ENCODE results near the gene SUMF1. TPM values are rescaled to one million over a fixed set of nuclear protein-coding genes. Genes with fewer than 3 reads are reported as not detected.

The SUMF1 gene
- total RNA-seq, 1 experiment from 2014 or later: 11.8 TPM

- no peak overlapping the region for H3K27ac Mint-ChIP-seq (ENCODE audit: low read depth, unreplicated experiment)
- no peaks in the 10 kb centered on the region for H3K9me3 Mint-ChIP-seq (ENCODE audit: unreplicated experiment)
- H3K36me3 Mint-ChIP-seq (ENCODE audit: insufficient read depth, unreplicated experiment): no peaks in the 10 kb centered on the region
- H3K4me1 Mint-ChIP-seq (ENCODE audit: insufficient read depth, unreplicated experiment): no peaks in the 10 kb centered on the region
- BruUV-seq (replicated peaks): no TSS peak
- no peak for DNase-seq (ENCODE audit: unreplicated experiment)
- TF ChIP-seq CTCF (IDR thresholded peaks at IDR 0.05; ENCODE audit: unreplicated experiment): no peak
- ChIA-PET POLR2A (no interaction called here), CTCF (no interaction called here)
- no peaks in the 10 kb centered on the region for H3K27me3 Mint-ChIP-seq (ENCODE audit: insufficient read depth, unreplicated experiment)
- H3K4me3 Mint-ChIP-seq (ENCODE audit: unreplicated experiment): no peak overlapping the region
- intact Hi-C loops (cut with micrococcal nuclease): no loop called here
Measured at GRCh38 chr3:4385201-4385600, 81.9 kb downstream of the SUMF1 start.

- H3K4me3 Mint-ChIP-seq (ENCODE audit: unreplicated experiment): no peak overlapping the region
- no peaks in the 10 kb centered on the region for H3K9me3 Mint-ChIP-seq (ENCODE audit: unreplicated experiment)
- H3K27ac Mint-ChIP-seq (ENCODE audit: low read depth, unreplicated experiment): no peak overlapping the region
- intact Hi-C loops (cut with micrococcal nuclease): no loop called here
- CTCF ChIA-PET: no interaction called here
- no peak for TF ChIP-seq CTCF (IDR thresholded peaks at IDR 0.05; ENCODE audit: unreplicated experiment)
- H3K36me3 Mint-ChIP-seq (ENCODE audit: insufficient read depth, unreplicated experiment): peaks cover 10% of the 10 kb centered on the region
- no peaks in the 10 kb centered on the region for H3K27me3 Mint-ChIP-seq (ENCODE audit: insufficient read depth, unreplicated experiment)
- no TSS peak for BruUV-seq (replicated peaks)
- H3K4me1 Mint-ChIP-seq (ENCODE audit: insufficient read depth, unreplicated experiment): no peaks in the 10 kb centered on the region
- POLR2A ChIA-PET: interaction anchor here (0.6 kb wide), 1 partner anchor 1228 kb away, joined by 3 read pairs; no protein-coding TSS in a partner anchor
- DNase-seq (ENCODE audit: unreplicated experiment): no peak
Measured at GRCh38 chr3:4380013-4380412, 87.1 kb downstream of the SUMF1 start.

GRCh38 chr3:4376499-4376898 lies 90.6 kb downstream of the SUMF1 start:
- Mint-ChIP-seq H3K4me1 (ENCODE audit: insufficient read depth, unreplicated experiment) (no peaks in the 10 kb centered on the region), H3K9me3 (ENCODE audit: unreplicated experiment) (peaks cover 8% of the 10 kb centered on the region), H3K36me3 (ENCODE audit: insufficient read depth, unreplicated experiment) (peaks cover 14% of the 10 kb centered on the region), H3K27me3 (ENCODE audit: insufficient read depth, unreplicated experiment) (no peaks in the 10 kb centered on the region), H3K4me3 (ENCODE audit: unreplicated experiment) (no peak overlapping the region), H3K27ac (ENCODE audit: low read depth, unreplicated experiment) (no peak overlapping the region)
- POLR2A ChIA-PET: no interaction called here
- no peak for TF ChIP-seq CTCF (IDR thresholded peaks at IDR 0.05; ENCODE audit: unreplicated experiment)
- intact Hi-C loops (cut with micrococcal nuclease): no loop called here
- BruUV-seq (replicated peaks): no TSS peak
- CTCF ChIA-PET: interaction anchor here (0.6 kb wide), 1 partner anchor 1126 kb away, joined by 4 read pairs; no protein-coding TSS in a partner anchor
- DNase-seq (ENCODE audit: unreplicated experiment): peak; percentile 4

GRCh38 chr3:4375911-4376310 lies 91.2 kb downstream of the SUMF1 start:
- no peak overlapping the region for H3K27ac Mint-ChIP-seq (ENCODE audit: low read depth, unreplicated experiment)
- no peaks in the 10 kb centered on the region for H3K4me1 Mint-ChIP-seq (ENCODE audit: insufficient read depth, unreplicated experiment)
- H3K9me3 Mint-ChIP-seq (ENCODE audit: unreplicated experiment): peaks cover 8% of the 10 kb centered on the region
- no TSS peak for BruUV-seq (replicated peaks)
- DNase-seq (ENCODE audit: unreplicated experiment): no peak
- H3K4me3 Mint-ChIP-seq (ENCODE audit: unreplicated experiment): no peak overlapping the region
- TF ChIP-seq CTCF (IDR thresholded peaks at IDR 0.05; ENCODE audit: unreplicated experiment): no peak
- CTCF ChIA-PET: interaction anchor here (0.6 kb wide), 1 partner anchor 49 kb away, joined by 4 read pairs; no protein-coding TSS in a partner anchor
- H3K36me3 Mint-ChIP-seq (ENCODE audit: insufficient read depth, unreplicated experiment): peaks cover 14% of the 10 kb centered on the region
- no peaks in the 10 kb centered on the region for H3K27me3 Mint-ChIP-seq (ENCODE audit: insufficient read depth, unreplicated experiment)
- intact Hi-C loops (cut with micrococcal nuclease): no loop called here
- POLR2A ChIA-PET: no interaction called here

All from MCF 10A (cell line).